H1 (cell line): Measurements from ENCODE around the gene DNAJA1. TPM values are rescaled to one million over a fixed set of nuclear protein-coding genes. Genes with fewer than 3 reads are reported as not detected.

Source experiments
- BCL11A ChIP-seq, 2 experiments: IDR thresholded peaks; one replicate each; pipeline ENCODE4 v1.6.1; 2011; ENCODE audit warnings: low read depth in 2 of 2, low read length in 2 of 2, mild to moderate bottlenecking in 2 of 2
- PHF8 ChIP-seq: fragments of 200-600 bp; sonication (generic); conservative IDR thresholded peaks from 2 replicates; pipeline ENCODE4 v1.7.1; 2012; ENCODE audit warnings: low read depth, mild to moderate bottlenecking, inconsistent platforms, low read length, moderate library complexity
- polyA plus RNA-seq, 7 experiments: library from polyadenylated mRNA; depleted of rRNA in 3 of 7; stranded (reverse) in 5 of 7; unstranded in 2 of 7; fragments of >200 nt in 5 of 7; fragments of 200-250 nt in 2 of 7; gene quantifications; 1 replicate in 5 of 7; 2 replicates in 1 of 7; 4 replicates in 1 of 7; pipeline versions ENCODE4 v1.2.1 to v1.2.3, GENCODE V29; 2011 to 2013; ENCODE audit warnings: missing spikeins in 2 of 7, mixed read lengths in 2 of 7
- total RNA-seq: library from RNA; stranded (reverse); fragmentation: NEBNext Ultra II Directional; extraction: Animal tissue kit (Norgen Biotek cat#: 25700); gene quantifications from 2 replicates; pipeline ENCODE4 v1.2.1, GENCODE V29; 2021
- TF ChIP-seq, protein P1 (sequence below): IDR thresholded peaks from 2 replicates; pipeline ENCODE4 v1.6.1; 2012; ENCODE audit warnings: inconsistent platforms
- TF ChIP-seq, protein P2 (sequence below): IDR thresholded peaks from 2 replicates; pipeline ENCODE4 v1.6.1; 2012; ENCODE audit warnings: inconsistent platforms

DNAJA1 gene
- total and polyA plus RNA-seq, 2 of the 8 experiments (the other 6 are each of a cell fraction or from before 2014, with no cell fraction given) = 54.4 to 159 TPM

DNA sequence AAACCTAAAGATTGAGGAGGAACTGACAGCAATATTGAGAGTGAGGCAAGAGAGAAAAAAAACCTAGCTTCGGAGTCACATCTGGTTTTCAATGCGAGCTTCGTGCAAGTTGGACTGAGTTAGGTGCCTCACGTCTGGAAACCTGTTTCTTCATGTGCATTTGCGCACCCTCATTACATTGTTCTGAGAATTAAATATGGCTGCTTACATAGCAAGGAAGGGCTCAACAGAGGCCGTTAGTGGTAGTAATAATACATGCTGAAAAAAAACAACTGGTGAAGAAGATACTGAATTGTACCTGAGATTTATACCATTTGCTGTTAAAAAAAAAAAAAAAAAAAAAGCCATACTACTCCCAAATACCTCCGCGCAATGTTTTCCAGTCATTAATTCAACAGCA lies 18.6 kb downstream of the DNAJA1 start (continued):
- TF ChIP-seq, protein P1, sequence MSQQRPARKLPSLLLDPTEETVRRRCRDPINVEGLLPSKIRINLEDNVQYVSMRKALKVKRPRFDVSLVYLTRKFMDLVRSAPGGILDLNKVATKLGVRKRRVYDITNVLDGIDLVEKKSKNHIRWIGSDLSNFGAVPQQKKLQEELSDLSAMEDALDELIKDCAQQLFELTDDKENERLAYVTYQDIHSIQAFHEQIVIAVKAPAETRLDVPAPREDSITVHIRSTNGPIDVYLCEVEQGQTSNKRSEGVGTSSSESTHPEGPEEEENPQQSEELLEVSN = no peak
- TF ChIP-seq, protein P2, sequence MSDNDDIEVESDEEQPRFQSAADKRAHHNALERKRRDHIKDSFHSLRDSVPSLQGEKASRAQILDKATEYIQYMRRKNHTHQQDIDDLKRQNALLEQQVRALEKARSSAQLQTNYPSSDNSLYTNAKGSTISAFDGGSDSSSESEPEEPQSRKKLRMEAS = no peak
- TF ChIP-seq PHF8 (no peak), BCL11A (IDR thresholded peaks at IDR 0.05; ENCODE audit: low read depth in 2 of 2, low read length in 2 of 2) (no peak)
